ENCODE measurements around the gene SASH3.

DNA sequence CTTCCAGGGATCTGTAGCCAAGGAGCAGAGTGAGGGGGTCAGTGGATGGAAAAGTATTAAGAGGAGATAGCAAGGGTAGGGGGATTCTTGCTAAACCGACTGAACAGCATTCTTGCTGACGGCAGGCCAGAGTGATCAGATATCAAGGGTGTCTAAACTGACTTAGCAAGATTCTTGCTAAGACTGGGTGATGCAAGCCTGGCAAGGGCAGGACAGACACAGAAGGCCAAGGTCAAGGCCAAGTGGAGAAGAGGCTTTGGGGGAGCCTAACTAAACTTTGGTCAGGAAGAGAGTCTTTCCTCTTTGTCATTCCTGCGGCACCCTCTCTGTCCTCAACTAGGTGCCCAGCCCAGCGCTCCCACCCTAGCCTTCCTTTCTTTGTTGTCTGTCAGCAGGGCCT, 40.2 kb upstream of the SASH3 start:
- TF ChIP-seq, protein P1, sequence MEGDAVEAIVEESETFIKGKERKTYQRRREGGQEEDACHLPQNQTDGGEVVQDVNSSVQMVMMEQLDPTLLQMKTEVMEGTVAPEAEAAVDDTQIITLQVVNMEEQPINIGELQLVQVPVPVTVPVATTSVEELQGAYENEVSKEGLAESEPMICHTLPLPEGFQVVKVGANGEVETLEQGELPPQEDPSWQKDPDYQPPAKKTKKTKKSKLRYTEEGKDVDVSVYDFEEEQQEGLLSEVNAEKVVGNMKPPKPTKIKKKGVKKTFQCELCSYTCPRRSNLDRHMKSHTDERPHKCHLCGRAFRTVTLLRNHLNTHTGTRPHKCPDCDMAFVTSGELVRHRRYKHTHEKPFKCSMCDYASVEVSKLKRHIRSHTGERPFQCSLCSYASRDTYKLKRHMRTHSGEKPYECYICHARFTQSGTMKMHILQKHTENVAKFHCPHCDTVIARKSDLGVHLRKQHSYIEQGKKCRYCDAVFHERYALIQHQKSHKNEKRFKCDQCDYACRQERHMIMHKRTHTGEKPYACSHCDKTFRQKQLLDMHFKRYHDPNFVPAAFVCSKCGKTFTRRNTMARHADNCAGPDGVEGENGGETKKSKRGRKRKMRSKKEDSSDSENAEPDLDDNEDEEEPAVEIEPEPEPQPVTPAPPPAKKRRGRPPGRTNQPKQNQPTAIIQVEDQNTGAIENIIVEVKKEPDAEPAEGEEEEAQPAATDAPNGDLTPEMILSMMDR (IDR thresholded peaks at IDR 0.05; ENCODE audit: borderline replicate concordance, extremely low read depth, low read length, poor library complexity, severe bottlenecking): no peak
- TF ChIP-seq EZH2 (IDR thresholded peaks at IDR 0.05; ENCODE audit: borderline replicate concordance, low read depth, low read length, severe bottlenecking): no peak

Data from DND-41 (cell line).